Breast epithelium (tissue), 3 donors: Measurements from ENCODE around the gene NFIB.

Source experiments
- CTCF ChIP-seq, 3 donors: fragments of 450-650 bp; IDR thresholded peaks; one replicate each; pipeline ENCODE4 v1.5.1; 2016 to 2017; ENCODE audit warnings: antibody characterized with exemption in 3 of 3, mild to moderate bottlenecking in 3 of 3, moderate library complexity in 3 of 3
- POLR2AphosphoS5 ChIP-seq, 3 donors: sonication (generic); formaldehyde crosslinking; IDR thresholded peaks; one replicate each; pipeline ENCODE4 v1.6.1; 2017; ENCODE audit warnings: antibody characterized with exemption in 3 of 3

GRCh38 chr9:14180960-14181537 is 132.9 kb downstream of the NFIB start:
- no peak for TF ChIP-seq CTCF (IDR thresholded peaks at IDR 0.05)
- TF ChIP-seq POLR2AphosphoS5 (IDR thresholded peaks at IDR 0.05) = peak in 1 of 3 donors; percentile 2
